ENCODE measurements around the gene SCPEP1.
"Not testable (repeated sequence)": the region's sequence is repeated elsewhere in the genome, so short reads cannot be mapped to it uniquely, and the experiment has no call there.

Gene SCPEP1

DNA sequence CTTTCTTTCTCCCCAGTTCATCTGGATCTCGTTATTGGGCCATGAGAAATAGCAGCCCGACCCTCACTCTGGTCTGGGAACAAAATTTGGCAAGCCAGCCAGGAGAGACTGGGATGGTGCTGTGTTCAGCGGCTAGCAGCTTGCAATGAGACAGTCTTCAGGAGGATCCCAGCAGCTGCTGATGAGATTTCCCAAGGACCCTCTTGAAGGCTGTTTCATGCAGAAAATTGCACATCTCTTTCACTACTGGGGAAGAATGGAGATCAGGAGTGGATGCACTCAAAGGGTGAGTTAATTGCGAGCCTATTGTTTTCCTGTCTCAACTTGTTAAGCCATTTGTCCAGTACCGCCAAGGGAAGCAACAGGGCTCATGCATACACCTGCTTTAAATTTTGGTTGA is 11.6 kb upstream of the SCPEP1 start:
- peak; percentile 20 for DNase-seq

DNA sequence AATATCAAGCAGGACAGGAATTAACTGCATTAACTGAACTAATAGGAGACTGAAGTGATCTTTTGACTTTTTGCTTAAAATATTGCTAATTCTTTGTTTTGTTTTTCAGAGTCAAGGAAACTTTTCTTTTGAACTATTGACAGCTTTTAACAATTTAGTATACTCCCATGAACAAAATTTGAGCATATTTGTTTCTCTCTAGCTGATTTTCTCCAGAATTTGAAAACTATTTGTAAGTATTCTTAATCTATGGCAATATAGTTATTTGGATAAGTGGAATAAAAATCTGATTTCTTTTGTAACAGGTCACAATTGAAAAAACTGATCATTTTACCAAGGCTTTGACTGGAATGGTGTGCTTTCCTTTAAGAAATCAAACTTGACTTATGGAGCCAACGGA is 7.0 kb upstream of the SCPEP1 start:
- no peak for DNase-seq

DNA sequence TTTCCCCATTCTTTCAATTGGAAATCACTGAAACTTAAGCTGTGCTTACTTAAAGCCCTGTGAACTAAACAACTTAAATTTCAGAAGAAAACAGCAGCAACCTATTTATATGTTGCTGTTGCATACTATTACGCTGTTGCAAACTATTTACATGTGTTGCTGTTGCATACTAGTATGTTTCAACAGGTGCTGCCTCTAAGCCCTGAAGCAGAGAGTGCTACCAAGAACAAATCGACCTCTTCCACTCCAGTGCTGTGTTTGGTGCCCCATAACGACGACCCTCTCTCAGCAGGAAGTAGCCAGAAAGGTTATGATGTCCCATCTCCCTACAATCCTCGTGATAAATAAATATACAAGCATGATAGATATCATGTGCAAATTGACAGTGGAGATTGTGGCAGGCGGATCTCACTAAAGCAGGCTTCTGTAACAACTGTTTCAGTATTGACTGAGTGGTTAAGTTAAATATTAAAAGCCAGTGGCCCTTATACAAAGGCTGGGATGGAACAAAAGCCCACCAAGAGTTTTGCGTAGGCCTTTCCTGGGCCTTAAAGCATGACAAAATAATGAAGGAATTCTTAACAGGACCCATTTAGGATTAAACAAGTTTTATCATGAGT is 5.7 kb upstream of the SCPEP1 start:
- no peak for DNase-seq

- DNase-seq: no peak
Measured at GRCh38 chr17:56973520-56973919, 4.4 kb upstream of the SCPEP1 start.

DNA sequence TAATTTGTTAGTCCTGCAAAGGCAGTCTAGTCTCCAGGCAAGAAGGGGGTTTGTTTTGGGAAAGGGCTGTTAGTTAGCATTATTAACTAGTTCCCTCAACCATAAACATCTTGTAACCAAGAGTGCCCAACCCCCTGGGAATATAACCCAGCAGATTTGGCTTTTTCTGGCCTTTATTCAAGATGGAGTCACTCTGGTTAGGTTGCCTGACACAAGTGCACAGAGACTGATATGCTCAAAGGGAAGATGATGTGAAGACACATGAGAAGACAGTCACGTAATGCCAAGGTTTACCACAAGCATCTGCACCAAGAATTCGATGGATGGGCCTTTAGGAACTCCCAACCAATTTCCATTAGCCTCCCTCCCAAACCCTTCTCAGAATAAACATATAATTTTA is 3.9 kb upstream of the SCPEP1 start:
- no peak for DNase-seq

GRCh38 chr17:56975656-56976055 is 2.3 kb upstream of the SCPEP1 start:
- DNase-seq: no peak

DNA sequence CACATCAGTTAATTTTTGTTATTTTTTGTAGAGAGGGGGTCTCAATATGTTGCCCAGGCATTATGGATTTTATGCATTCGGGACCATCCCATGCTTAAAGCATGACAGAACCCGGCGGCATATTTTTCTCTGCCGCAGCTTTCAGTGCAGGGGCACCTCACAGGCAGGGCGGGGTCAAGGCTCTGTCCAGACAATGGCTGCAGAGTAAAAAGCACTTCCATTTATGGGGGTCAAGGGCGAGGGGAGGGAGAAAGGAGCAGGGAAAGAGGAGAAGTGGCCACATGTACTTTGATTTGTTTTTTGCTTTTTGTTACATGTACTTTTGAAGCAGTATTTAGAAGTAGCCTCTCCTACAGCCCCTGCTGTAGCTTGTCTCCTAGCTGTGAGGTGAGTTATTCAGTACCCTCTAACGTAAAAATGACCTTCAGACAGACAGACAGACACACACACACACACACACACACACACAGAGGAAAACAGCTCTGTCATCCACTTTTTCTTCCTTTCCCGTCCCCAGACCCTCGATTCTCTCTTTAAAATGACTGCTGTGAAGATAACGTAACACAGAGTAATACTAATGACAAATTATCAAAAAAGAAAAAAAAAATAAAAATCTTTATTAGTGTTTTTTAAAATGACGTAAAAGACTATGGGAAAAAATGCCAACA is 856 bp upstream of the SCPEP1 start:
- no peak for DNase-seq

GRCh38 chr17:56978441-56979090 is 635 bp downstream of the SCPEP1 start:
- no peak for DNase-seq

DNA sequence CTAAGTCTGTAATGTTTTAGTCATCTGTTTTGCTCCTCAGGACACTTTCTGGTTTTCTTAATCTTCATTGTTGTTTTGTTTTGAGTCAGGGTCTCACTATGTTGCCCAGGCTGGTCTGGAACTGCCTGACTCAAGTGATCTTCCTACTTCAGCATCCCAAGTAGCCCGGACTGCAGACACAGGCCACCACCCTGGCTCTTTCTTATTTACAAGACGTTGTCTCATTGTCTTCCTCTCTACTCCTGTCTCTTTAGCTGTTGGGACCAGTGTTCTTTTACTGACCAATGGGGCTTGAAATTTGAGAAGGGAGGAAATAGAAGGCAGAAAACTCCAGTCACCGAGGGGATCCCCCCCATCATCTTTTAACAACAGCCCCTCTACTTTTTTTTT is 1.2 kb downstream of the SCPEP1 start:
- no peak for DNase-seq

GRCh38 chr17:56980526-56980925 is 2.6 kb downstream of the SCPEP1 start:
- not testable (repeated sequence) for DNase-seq

GRCh38 chr17:56982312-56982711 is 4.4 kb downstream of the SCPEP1 start:
- no peak for DNase-seq

- no peak for DNase-seq
Measured at GRCh38 chr17:56983366-56983765, 5.4 kb downstream of the SCPEP1 start.

DNA sequence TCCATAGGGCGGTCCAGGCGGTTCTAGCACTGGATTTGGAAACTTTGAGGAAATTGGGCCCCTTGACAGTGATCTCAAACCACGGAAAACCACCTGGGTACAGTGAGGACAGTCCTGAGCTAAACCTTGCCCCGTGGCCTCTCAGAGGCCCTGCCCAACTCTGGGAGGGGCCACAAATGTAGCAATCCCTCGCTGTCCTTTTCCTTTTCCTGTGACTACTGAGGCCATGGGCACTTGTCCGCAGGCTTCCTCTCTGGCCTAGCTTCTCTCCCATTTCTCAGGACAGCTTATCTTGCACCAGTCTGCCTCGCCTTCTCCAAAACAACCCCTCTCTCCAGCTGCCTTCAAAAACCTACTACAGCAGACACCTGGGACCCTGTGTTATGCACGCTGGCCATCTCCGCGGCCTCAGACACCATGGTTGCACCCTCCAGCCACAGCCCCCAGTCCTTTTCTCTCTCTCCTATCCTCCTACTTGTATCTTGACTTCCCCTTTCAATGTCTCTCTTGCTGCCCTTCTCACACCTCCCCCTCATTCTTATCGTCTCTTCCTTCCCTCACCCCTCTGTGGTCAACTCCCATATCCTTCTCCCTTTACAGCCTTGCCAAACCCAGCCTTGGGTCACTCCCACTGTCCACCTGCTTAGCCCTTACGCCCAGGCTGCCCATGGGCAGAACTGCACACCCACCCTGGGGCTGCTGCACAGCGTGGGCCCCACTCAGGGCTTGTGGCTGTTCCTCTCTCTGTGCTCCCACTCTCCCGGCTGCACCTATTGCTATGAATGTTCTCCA is 7.6 kb downstream of the SCPEP1 start:
- DNase-seq: no peak

GRCh38 chr17:56987283-56987834 is 9.4 kb downstream of the SCPEP1 start:
- no peak for DNase-seq

DNA sequence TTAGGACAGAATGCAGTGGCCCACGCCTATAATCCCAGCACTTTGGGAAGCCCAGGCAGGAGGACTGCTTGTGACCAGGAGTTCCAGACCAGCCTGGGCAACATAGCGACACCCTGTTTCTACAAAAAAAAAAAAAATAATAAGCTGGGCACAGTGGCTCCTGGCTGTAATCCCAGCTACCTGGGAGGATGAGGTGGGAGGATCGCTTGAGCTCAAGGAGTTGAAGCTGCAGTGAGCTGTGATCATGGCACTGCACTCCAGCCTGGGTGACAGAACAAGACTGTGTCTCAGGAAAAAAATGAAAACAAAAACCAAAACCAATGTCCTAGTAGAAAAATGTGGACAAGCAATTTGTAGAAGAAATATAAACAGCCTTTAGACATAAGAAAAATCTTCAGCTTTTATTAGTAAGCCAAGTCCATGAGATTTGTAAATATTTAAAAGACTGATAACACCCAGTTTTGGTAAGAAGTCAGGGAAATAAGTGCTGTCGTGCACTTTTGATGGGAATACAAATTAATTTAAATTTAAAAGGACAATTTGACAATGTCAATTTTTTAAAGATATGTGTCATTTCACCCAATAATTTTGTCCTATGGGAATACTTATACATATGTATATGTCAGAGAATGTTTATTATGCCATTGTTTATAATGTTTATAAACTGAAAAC is 11.1 kb downstream of the SCPEP1 start:
- no peak for DNase-seq

- no peak for DNase-seq
Measured at GRCh38 chr17:56992364-56992763, 14.4 kb downstream of the SCPEP1 start.

DNA sequence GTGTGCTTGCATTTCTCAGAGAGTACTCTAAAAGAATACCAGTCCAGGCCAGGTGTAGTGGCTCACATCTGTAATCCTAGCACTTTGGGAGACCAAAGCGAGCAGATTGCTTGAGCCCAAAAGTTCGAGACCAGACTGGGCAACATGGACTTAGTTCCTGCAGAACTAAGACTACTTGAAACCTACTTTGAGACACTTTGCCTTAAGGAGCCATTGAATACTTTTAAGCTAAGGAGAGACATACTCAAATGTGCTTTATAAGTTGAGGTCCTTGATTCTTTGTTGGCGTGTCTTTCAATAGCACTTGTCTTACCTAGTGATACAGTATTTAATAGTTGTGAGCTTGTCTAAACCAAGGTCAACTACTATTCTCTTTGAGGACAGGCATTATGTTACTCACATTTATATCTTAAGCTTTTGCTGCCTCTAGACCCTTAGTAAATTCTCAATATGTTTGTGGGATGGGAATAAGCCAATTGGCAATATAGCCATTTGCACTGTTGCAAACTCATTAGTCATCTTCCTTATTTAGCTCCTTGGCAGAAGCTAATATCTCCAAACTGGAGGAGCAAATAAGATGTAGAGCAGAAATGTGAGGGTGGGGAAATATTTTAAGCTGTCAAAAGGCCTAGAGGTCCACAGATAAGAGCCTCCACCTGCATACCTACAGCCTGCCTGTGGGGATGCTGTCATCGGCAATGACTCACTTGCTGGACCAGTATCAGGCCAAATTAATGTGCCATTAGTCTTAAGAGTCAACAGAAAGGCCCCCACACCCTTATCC is 16.3 kb downstream of the SCPEP1 start:
- DNase-seq: no peak

- DNase-seq: no peak
Measured at GRCh38 chr17:56995766-56996165, 17.8 kb downstream of the SCPEP1 start.

- DNase-seq: no peak
Measured at GRCh38 chr17:56997313-56997712, 19.4 kb downstream of the SCPEP1 start.

GRCh38 chr17:57001541-57001940 is 23.6 kb downstream of the SCPEP1 start:
- DNase-seq: no peak

GRCh38 chr17:57002904-57003303 is 25.0 kb downstream of the SCPEP1 start:
- no peak for DNase-seq
